ENCODE results near the gene COMP.

The COMP gene

GRCh38 chr19:18745012-18745735 lies 45.9 kb downstream of the COMP start:
- DNase-seq = peak in 1 of 2 experiments; percentile 63

GRCh38 chr19:18743784-18744418 lies 47.2 kb downstream of the COMP start:
- no peak for DNase-seq

DNA sequence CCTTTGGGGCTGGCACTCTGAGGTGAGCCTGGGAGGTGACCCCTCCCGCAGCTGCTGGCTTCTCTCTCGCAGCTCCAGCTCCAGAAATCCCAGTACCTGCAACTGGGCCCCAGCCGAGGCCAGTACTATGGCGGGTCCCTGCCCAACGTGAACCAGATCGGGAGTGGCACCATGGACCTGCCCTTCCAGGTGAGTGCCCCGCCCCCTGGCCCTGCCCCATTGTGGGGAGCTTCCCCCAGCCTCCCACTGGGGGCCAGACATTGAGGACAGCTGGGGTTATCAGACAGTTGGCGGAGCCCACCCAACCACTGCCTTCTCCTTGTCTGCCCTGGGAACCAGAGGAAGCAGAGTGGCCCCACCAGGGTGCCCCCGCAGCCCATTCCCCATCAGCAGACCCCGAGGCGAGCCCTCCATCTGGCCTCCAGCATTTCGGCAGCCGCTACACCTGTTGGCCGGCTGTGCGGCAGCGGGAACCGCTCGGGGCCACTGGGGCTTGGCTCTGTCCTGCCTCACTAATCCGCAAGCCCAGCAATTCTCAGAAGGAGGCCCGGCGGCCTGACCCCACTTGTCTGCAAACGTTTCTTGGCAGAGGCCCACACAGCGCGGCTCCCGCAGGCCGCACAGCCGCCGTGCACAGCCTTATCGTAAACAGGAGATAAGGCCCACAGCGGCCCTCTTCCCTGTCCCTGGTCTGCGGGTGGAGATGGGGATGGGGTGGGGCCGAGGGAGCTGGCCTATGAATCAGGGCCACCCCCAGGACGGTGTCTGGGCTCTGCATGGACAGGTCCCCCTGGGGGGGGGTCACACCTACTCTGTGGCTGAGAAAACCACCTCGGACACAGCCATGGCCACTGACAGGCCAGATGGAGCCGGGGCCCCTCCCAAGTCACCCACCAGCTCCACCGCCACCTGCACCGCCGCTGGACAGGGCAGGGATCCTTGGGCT lies 48.0 kb downstream of the COMP start:
- DNase-seq = peak; percentile 48 to 65

DNA sequence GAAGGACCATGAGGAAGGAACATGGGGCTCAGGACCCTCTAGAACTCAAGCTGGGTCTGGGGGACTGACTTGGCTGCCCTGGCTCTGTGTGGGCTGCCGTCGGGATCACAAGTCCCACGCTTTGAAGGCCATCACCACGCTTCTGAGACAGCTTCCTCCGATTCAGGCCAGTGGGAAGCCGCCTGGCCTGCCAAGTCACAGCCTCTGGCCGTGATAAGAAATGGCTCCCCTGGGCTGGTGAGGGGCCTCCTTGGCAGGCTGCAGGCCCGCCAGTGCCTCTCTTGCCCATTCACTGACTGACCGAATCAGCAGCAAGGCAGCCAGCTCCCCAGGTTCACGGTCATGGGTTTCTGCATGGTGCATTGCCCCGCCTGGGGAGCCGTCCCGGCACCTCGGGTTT lies 48.8 kb downstream of the COMP start:
- DNase-seq = no peak

- peak in 1 of 2 experiments; percentile 36 for DNase-seq
Observed at GRCh38 chr19:18741124-18742121, 49.7 kb downstream of the COMP start.

GRCh38 chr19:18738961-18739690 lies 52.0 kb downstream of the COMP start:
- DNase-seq = peak; percentile 20 to 51

DNA sequence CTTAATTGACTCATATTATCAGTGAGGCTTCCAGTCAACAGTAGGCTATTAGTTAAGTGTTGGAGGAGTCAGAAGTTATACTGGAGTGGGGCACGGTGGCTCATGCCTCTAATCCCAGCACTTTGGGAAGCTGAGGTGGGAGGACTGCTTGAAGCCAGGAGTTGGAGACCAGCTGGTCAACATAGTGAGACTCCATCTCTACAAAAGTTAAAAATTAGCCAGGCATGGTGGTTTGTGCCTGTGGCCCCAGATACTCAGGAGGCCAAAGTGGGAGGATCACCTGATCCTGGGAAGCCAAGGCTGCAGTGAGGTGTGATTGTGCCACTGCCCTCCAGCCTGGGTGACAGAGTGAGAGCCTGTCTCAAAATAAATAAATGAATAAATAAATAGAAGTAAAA lies 53.2 kb downstream of the COMP start:
- DNase-seq = no peak

- DNase-seq = no peak
Observed at GRCh38 chr19:18737337-18737953, 53.7 kb downstream of the COMP start.

- DNase-seq = peak; percentile 30 to 69
Observed at GRCh38 chr19:18736415-18737336, 54.4 kb downstream of the COMP start.

DNA sequence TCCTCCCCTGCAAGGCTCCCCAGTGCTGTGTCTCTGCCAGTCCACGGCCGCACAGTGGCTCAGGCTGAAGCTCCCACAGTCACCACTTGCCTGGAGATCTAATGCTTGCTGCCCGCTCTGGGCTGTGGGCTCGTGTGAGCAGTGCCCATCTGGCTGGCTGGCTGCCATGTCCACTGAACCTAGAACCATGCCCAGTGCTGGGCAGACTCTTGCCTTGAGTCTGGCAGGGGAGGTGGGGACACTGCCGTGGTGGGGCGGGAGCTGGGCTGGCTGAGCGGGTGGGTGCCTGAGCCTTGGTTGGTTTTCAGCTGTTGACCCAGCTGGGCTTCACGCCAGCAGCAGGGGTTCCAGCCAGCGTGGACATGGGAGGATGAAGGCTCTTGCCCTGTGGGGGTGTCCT lies 55.4 kb downstream of the COMP start:
- DNase-seq = no peak

- DNase-seq = peak; percentile 88 to 96
Observed at GRCh38 chr19:18735324-18735723, 55.8 kb downstream of the COMP start.

- DNase-seq = peak in 1 of 2 experiments; percentile 36
Observed at GRCh38 chr19:18733762-18734332, 57.3 kb downstream of the COMP start.

DNA sequence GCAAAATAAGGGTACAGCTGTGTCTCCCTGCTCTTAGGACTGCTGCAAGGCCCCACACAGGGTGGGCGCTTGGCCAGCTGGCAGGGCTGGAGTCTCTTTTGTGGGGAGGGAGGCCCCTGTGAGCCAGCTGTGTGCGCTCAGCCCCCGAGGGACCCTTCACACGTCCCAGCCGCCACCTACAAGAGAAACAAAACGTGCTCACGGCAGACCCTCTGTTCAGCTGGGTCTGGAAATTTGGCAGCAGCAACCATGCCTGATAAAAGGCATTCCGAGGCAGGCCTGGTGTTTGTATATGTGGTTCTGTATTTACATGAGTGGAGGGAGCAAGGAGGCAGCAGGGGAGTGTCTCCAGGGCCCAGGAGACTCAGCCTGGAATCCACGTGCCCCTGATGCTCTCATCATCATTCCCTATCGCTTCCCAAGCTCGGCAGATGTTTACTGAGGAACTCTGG lies 57.9 kb downstream of the COMP start:
- peak; percentile 42 to 78 for DNase-seq

Data from NCI-H524 (cell line).